H1 (cell line): ENCODE data around the gene ACTN3. TPM values are rescaled to one million over a fixed set of nuclear protein-coding genes. Genes with fewer than 3 reads are reported as not detected.

Experiments
- CTCF ChIA-PET: fragments of 300-600 bp; sonication (Branson Sonifier 250); formaldehyde crosslinking; loops from one replicate; lab custom pipeline; 2021; ENCODE audit not compliant: partially characterized antibody; lab: Charles Lee
- POLR2A ChIA-PET: fragments of 300-600 bp; sonication (Branson Sonifier 250); formaldehyde crosslinking; loops from one replicate; lab custom pipeline; 2021; ENCODE audit warnings: inconsistent platforms; ENCODE audit not compliant: partially characterized antibody; lab: Charles Lee
- DNase-seq, 2 experiments: peaks; one replicate each; pipeline versions ENCODE4 v3.0.0 to v3.0.0-alpha.2; 2010 to 2022; ENCODE audit warnings: low spot score in 2 of 2, low read depth in 1 of 2, mixed read lengths in 1 of 2
- FAIRE-seq: peaks from 2 replicates; lab custom pipeline; 2011; peaks lifted over from hg19 to GRCh38; lab: Jason Lieb, UNC
- H2AFZ ChIP-seq: 2 replicates; pipeline ENCODE4 v1.8.1; 2012; ENCODE audit warnings: low read length, inconsistent platforms
- H2AK5ac ChIP-seq: 2 replicates; pipeline ENCODE4 v1.6.1; 2013; ENCODE audit warnings: low read depth, low read length
- H2BK120ac ChIP-seq: replicated peaks from 2 replicates; pipeline ENCODE3; 2013; ENCODE audit warnings: low read depth, low read length, inconsistent platforms
- H2BK12ac ChIP-seq: 2 replicates; pipeline ENCODE4 v1.6.1; 2013; ENCODE audit warnings: low read depth, low read length
- H2BK15ac ChIP-seq: 2 replicates; pipeline ENCODE4 v1.6.1; 2013; ENCODE audit warnings: low read length
- H2BK20ac ChIP-seq: 2 replicates; pipeline ENCODE4 v1.6.1; 2013; ENCODE audit warnings: low read length
- H2BK5ac ChIP-seq: 2 replicates; pipeline ENCODE4 v1.6.1; 2013; ENCODE audit warnings: low read depth, low read length
- H3K14ac ChIP-seq: 2 replicates; pipeline ENCODE4 v1.6.1; 2013; ENCODE audit warnings: inconsistent platforms; ENCODE audit not compliant: insufficient read length
- H3K18ac ChIP-seq: 2 replicates; pipeline ENCODE4 v1.6.1; 2013; ENCODE audit warnings: low read length; ENCODE audit errors: extremely low read depth
- H3K23ac ChIP-seq: 2 replicates; pipeline ENCODE4 v1.6.1; 2013; ENCODE audit warnings: inconsistent platforms; ENCODE audit not compliant: insufficient read length
- H3K23me2 ChIP-seq: 2 replicates; pipeline ENCODE4 v1.6.1; 2013; ENCODE audit warnings: low read depth, low read length
- H3K27ac ChIP-seq: 2 replicates; pipeline ENCODE4 v1.6.1; 2011; ENCODE audit warnings: low read depth, low read length, inconsistent platforms
- H3K27me3 ChIP-seq, 4 experiments: replicated peaks in 1 of 4; 1 replicate in 1 of 4; 2 replicates in 3 of 4; pipeline versions ENCODE4 v1.6.1 to v1.8.1; 2011 to 2013; ENCODE audit warnings: low read length in 3 of 4, mild to moderate bottlenecking in 3 of 4, inconsistent platforms in 2 of 4, mixed read lengths in 2 of 4, moderate library complexity in 1 of 4; ENCODE audit not compliant: control insufficient read depth in 3 of 4, insufficient read depth in 3 of 4; ENCODE audit errors: extremely low read depth in 1 of 4
- H3K36me3 ChIP-seq, 4 experiments: 2 replicates each; pipeline versions ENCODE4 v1.6.1 to v1.8.1; 2011 to 2013; ENCODE audit warnings: mild to moderate bottlenecking in 4 of 4, low read length in 3 of 4, moderate library complexity in 2 of 4, control low read depth in 1 of 4, inconsistent platforms in 1 of 4; ENCODE audit not compliant: insufficient read depth in 4 of 4, control insufficient read depth in 2 of 4
- H3K4ac ChIP-seq: replicated peaks from 2 replicates; pipeline ENCODE3; 2013; ENCODE audit warnings: low read length, low read depth, mixed read lengths, inconsistent platforms; ENCODE audit not compliant: insufficient read length
- H3K4me1 ChIP-seq, 4 experiments: replicated peaks in 1 of 4; 1 replicate in 1 of 4; 2 replicates in 3 of 4; pipeline versions ENCODE4 v1.6.1 to v1.8.1; 2011 to 2013; ENCODE audit warnings: low read length in 3 of 4, inconsistent platforms in 2 of 4, mixed read lengths in 1 of 4; ENCODE audit not compliant: insufficient read depth in 4 of 4, control insufficient read depth in 3 of 4
- H3K4me2 ChIP-seq, 2 experiments: 2 replicates each; pipeline versions ENCODE4 v1.6.1 to v1.8.1; 2011 to 2013; ENCODE audit warnings: low read depth in 2 of 2, low read length in 2 of 2, control low read depth in 1 of 2, inconsistent platforms in 1 of 2, mild to moderate bottlenecking in 1 of 2; ENCODE audit not compliant: insufficient read depth in 1 of 2
- H3K4me3 ChIP-seq, 4 experiments: fragments of 200-600, 300-600 bp in 1 of 4; sonication (generic), shearing (Covaris generic), sonication (Bioruptor Twin) in 1 of 4; 2 replicates each; pipeline versions ENCODE4 v1.5.1 to v1.8.1; 2011 to 2016; ENCODE audit warnings: low read length in 4 of 4, low read depth in 3 of 4, control low read depth in 2 of 4, inconsistent platforms in 2 of 4, mild to moderate bottlenecking in 2 of 4, mixed read lengths in 1 of 4, moderate library complexity in 1 of 4; ENCODE audit not compliant: insufficient read depth in 2 of 4; ENCODE audit errors: extremely low read depth in 1 of 4
- H3K56ac ChIP-seq: replicated peaks from 2 replicates; pipeline ENCODE3; 2013; ENCODE audit warnings: low read depth, mild to moderate bottlenecking, mixed read lengths, low read length, inconsistent platforms; ENCODE audit not compliant: insufficient read length
- H3K79me1 ChIP-seq: 2 replicates; pipeline ENCODE4 v1.6.1; 2013; ENCODE audit warnings: low read depth, low read length, control low read depth
- H3K79me2 ChIP-seq, 2 experiments: 2 replicates each; pipeline versions ENCODE4 v1.6.1 to v1.8.1; 2012 to 2013; ENCODE audit warnings: low read length in 2 of 2, mild to moderate bottlenecking in 2 of 2, inconsistent platforms in 1 of 2; ENCODE audit not compliant: insufficient read depth in 2 of 2, control insufficient read depth in 1 of 2
- H3K9ac ChIP-seq, 4 experiments: replicated peaks in 1 of 4; 1 replicate in 1 of 4; 2 replicates in 3 of 4; pipeline versions ENCODE4 v1.6.1 to v1.8.1; 2011 to 2013; ENCODE audit warnings: low read depth in 3 of 4, low read length in 3 of 4, control low read depth in 2 of 4, mild to moderate bottlenecking in 2 of 4, moderate library complexity in 2 of 4, inconsistent platforms in 1 of 4; ENCODE audit errors: extremely low read depth in 1 of 4
- H3K9me3 ChIP-seq, 2 experiments: 2 replicates each; pipeline versions ENCODE4 v1.6.1 to v1.8.1; 2012 to 2013; ENCODE audit warnings: mild to moderate bottlenecking in 2 of 2, moderate library complexity in 2 of 2, control low read depth in 1 of 2, inconsistent platforms in 1 of 2, low read depth in 1 of 2, low read length in 1 of 2, mixed read lengths in 1 of 2; ENCODE audit not compliant: insufficient read depth in 2 of 2
- H4K20me1 ChIP-seq, 2 experiments: replicated peaks in 1 of 2; 2 replicates each; pipeline versions ENCODE3 to v1.8.1; 2011 to 2013; ENCODE audit warnings: inconsistent platforms in 2 of 2, low read length in 2 of 2, mild to moderate bottlenecking in 1 of 2; ENCODE audit not compliant: insufficient read depth in 2 of 2, control insufficient read depth in 1 of 2
- H4K5ac ChIP-seq: 2 replicates; pipeline ENCODE4 v1.6.1; 2013; ENCODE audit warnings: low read length, low read depth, mixed read lengths, inconsistent platforms; ENCODE audit not compliant: insufficient read length
- H4K8ac ChIP-seq: 2 replicates; pipeline ENCODE4 v1.8.0; 2013; ENCODE audit warnings: mild to moderate bottlenecking, moderate library complexity, low read length, inconsistent platforms; ENCODE audit not compliant: insufficient read depth; ENCODE audit errors: extremely low read depth
- H4K91ac ChIP-seq: replicated peaks from 2 replicates; pipeline ENCODE3; 2013; ENCODE audit warnings: low read length, mixed read lengths, inconsistent platforms; ENCODE audit not compliant: insufficient read length
- BACH1 ChIP-seq: IDR thresholded peaks from 2 replicates; pipeline ENCODE4 v1.6.1; 2012; ENCODE audit warnings: low read length, improper control_type of control experiment
- BCL11A ChIP-seq, 2 experiments: IDR thresholded peaks; one replicate each; pipeline ENCODE4 v1.6.1; 2011; ENCODE audit warnings: low read depth in 2 of 2, low read length in 2 of 2, mild to moderate bottlenecking in 2 of 2
- CTCF ChIP-seq, 3 experiments: IDR thresholded peaks; 1 replicate in 2 of 3; 2 replicates in 1 of 3; pipeline versions ENCODE4 v1.5.1 to v1.6.1; 2011; ENCODE audit warnings: low read length in 3 of 3, mild to moderate bottlenecking in 3 of 3, inconsistent platforms in 2 of 3, low read depth in 1 of 3, moderate library complexity in 1 of 3; ENCODE audit not compliant: insufficient read depth in 1 of 3; ENCODE audit errors: control extremely low read depth in 1 of 3
- FOSL1 ChIP-seq: IDR thresholded peaks from 2 replicates; pipeline ENCODE4 v1.6.1; 2011; ENCODE audit warnings: mild to moderate bottlenecking, low read depth, low read length, moderate library complexity; ENCODE audit not compliant: insufficient read depth
- HDAC6 ChIP-seq: IDR thresholded peaks from one replicate; pipeline ENCODE4 v1.7.1; 2012; ENCODE audit warnings: low read depth, mild to moderate bottlenecking, inconsistent platforms, low read length, moderate library complexity
- MAFK ChIP-seq: IDR thresholded peaks from 2 replicates; pipeline ENCODE4 v1.6.1; 2012; ENCODE audit warnings: low read depth, mild to moderate bottlenecking, improper control_type of control experiment, low read length
- POLR2AphosphoS5 ChIP-seq: IDR thresholded peaks from 2 replicates; pipeline ENCODE4 v1.6.1; 2011; ENCODE audit warnings: low read depth, low read length
- SIX5 ChIP-seq: IDR thresholded peaks from 2 replicates; pipeline ENCODE4 v1.6.1; 2011; ENCODE audit warnings: mild to moderate bottlenecking, low read depth, low read length
- TAF1 ChIP-seq: IDR thresholded peaks from 2 replicates; pipeline ENCODE4 v1.6.1; 2011; ENCODE audit warnings: mild to moderate bottlenecking, low read depth, low read length
- TBP ChIP-seq: IDR thresholded peaks from 2 replicates; pipeline ENCODE4 v1.6.1; 2011; ENCODE audit warnings: low read depth, low read length, improper control_type of control experiment
- YY1 ChIP-seq: IDR thresholded peaks from 2 replicates; pipeline ENCODE4 v1.6.1; 2011; ENCODE audit warnings: low read depth, mild to moderate bottlenecking, low read length
- WGBS, 2 experiments: shearing (Covaris generic) in 1 of 2; methylation state at CpG; one replicate each; pipeline versions ENCODE4 v1.1.6 to v1.1.7; 2013 to 2015; ENCODE audit warnings: low lambda C conversion rate in 2 of 2, mixed read lengths in 2 of 2, inconsistent platforms in 1 of 2, low coverage in 1 of 2, missing lambda C conversion rate in 1 of 2; ENCODE audit not compliant: insufficient replicate concordance in 2 of 2, insufficient coverage in 1 of 2, insufficient read length in 1 of 2; ENCODE audit errors: extremely low coverage in 1 of 2, missing lambda C conversion rate in 1 of 2; 5-methylcytosine and 5-hydroxymethylcytosine counted together
- polyA plus RNA-seq, 7 experiments: library from polyadenylated mRNA; depleted of rRNA in 3 of 7; stranded (reverse) in 5 of 7; unstranded in 2 of 7; fragments of >200 nt in 5 of 7; fragments of 200-250 nt in 2 of 7; gene quantifications; 1 replicate in 5 of 7; 2 replicates in 1 of 7; 4 replicates in 1 of 7; pipeline versions ENCODE4 v1.2.1 to v1.2.3, GENCODE V29; 2011 to 2013; ENCODE audit warnings: missing spikeins in 2 of 7, mixed read lengths in 2 of 7
- total RNA-seq: library from RNA; stranded (reverse); fragmentation: NEBNext Ultra II Directional; extraction: Animal tissue kit (Norgen Biotek cat#: 25700); gene quantifications from 2 replicates; pipeline ENCODE4 v1.2.1, GENCODE V29; 2021
- TF ChIP-seq, protein P1 (sequence below): IDR thresholded peaks from 2 replicates; pipeline ENCODE4 v1.6.1; 2012; ENCODE audit warnings: inconsistent platforms

The ACTN3 gene
- total and polyA plus RNA-seq, 2 of the 8 experiments (the other 6 are each of a cell fraction or from before 2014, with no cell fraction given), result 30.8 to 36.7 TPM

DNA sequence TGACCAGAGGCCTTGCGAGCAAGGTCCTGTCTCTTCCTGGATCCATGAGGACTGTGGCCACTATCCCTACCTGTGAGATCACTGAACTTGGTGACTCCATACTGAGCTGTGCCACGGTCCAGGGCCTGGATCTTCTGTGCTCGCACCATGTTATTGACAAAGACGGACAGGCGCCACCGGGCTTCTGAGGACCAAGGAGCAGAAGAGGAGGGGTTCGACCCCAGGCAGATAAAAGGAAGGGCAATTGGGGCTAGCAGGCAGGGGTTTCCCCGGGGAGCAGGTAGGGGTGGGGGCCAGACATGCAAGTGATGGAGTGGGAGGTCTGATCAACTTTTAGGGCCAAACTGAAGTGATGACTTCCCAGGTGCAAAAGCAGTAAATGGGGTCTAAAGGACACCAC lies 19.5 kb downstream of the ACTN3 start:
- no peaks in the 10 kb centered on the region for H3K79me2 ChIP-seq
- no peak overlapping the region for H3K4me2 ChIP-seq
- DNase-seq (no peak), FAIRE-seq (no peak)
- H3K9me3 ChIP-seq, result no peaks in the 10 kb centered on the region
- H3K9ac ChIP-seq, result no peak overlapping the region
- H2AFZ ChIP-seq, result no peak overlapping the region
- H3K18ac ChIP-seq, result no peak overlapping the region
- H3K27ac ChIP-seq, result no peak overlapping the region
- H2BK20ac ChIP-seq, result no peak overlapping the region
- no peak overlapping the region for H4K91ac ChIP-seq
- no peak overlapping the region for H2BK12ac ChIP-seq
- POLR2A ChIA-PET, result interaction anchor here (0.6 to 4.8 kb wide), 6 partner anchors 7 to 221 kb away, joined by 3 to 21 read pairs (median 6); partner anchors contain the start of genes ACTN3, RBM4 and ZDHHC24
- H3K23ac ChIP-seq, result no peak overlapping the region
- no peak overlapping the region for H3K56ac ChIP-seq
- no peak overlapping the region for H3K4ac ChIP-seq
- H2BK5ac ChIP-seq, result no peak overlapping the region
- peaks cover 4 to 19% (median 18%) of the 10 kb centered on the region in 4 experiments; a peak in 6 of 8 replicates for H3K36me3 ChIP-seq
- no peak overlapping the region for H4K5ac ChIP-seq
- no peaks in the 10 kb centered on the region for H3K79me1 ChIP-seq
- H3K4me3 ChIP-seq, result no peak overlapping the region
- H3K23me2 ChIP-seq, result no peaks in the 10 kb centered on the region
- peaks cover 11 to 20% (median 14%) of the 10 kb centered on the region in 4 experiments; a peak in 6 of 7 replicates for H3K4me1 ChIP-seq
- H2BK15ac ChIP-seq, result no peak overlapping the region
- no peak overlapping the region for H2BK120ac ChIP-seq
- H3K27me3 ChIP-seq, result no peaks in the 10 kb centered on the region
- no peak overlapping the region for H4K8ac ChIP-seq
- 91% methylated on average over 8 of the region's 8 CpGs; no CpG with 5 or more reads in 1 of the 2 experiments for WGBS, 2 experiments
- H4K20me1 ChIP-seq, result no peaks in the 10 kb centered on the region
- CTCF ChIA-PET, result interaction anchor here (4.6 kb wide), 1 partner anchor 13 kb away, joined by 46 read pairs; no protein-coding TSS in a partner anchor
- no peak overlapping the region for H2AK5ac ChIP-seq
- no peak overlapping the region for H3K14ac ChIP-seq
- TF ChIP-seq MAFK (no peak), BACH1 (no peak), TBP (no peak), HDAC6 (no peak), TAF1 (no peak), POLR2AphosphoS5 (no peak; the same call in 1 of the 2 replicates), FOSL1 (no peak), CTCF (IDR thresholded peaks at IDR 0.05; ENCODE audit: control extremely low read depth in 1 of 3, insufficient read depth in 1 of 3, low read depth in 1 of 3, low read length in 3 of 3) (no peak), BCL11A (IDR thresholded peaks at IDR 0.05; ENCODE audit: low read depth in 2 of 2, low read length in 2 of 2) (no peak), SIX5 (no peak), YY1 (no peak)
- TF ChIP-seq, protein P1, sequence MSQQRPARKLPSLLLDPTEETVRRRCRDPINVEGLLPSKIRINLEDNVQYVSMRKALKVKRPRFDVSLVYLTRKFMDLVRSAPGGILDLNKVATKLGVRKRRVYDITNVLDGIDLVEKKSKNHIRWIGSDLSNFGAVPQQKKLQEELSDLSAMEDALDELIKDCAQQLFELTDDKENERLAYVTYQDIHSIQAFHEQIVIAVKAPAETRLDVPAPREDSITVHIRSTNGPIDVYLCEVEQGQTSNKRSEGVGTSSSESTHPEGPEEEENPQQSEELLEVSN, result no peak
